Panc1 (cell line): Measurements from ENCODE around the gene SLC22A16. TPM values are rescaled to one million over a fixed set of nuclear protein-coding genes. Genes with fewer than 3 reads are reported as not detected.

ENCODE experiments used
- ATAC-seq: fragments of 200-7000 bp; cut with Tn5 transposase; 2 replicates; pipeline ENCODE4 v1.9.1; 2020; ENCODE audit warnings: mild to moderate bottlenecking, moderate library complexity
- BruUV-seq: library from RNA; stranded (reverse); fragments of 400-500 nt; replicated peaks from 2 replicates; lab custom pipeline; 2021; lab: Mats Ljungman, UMichigan
- CTCF ChIA-PET: fragments of 300-600 bp; sonication (Branson Sonifier 250); formaldehyde crosslinking; loops from one replicate; lab custom pipeline; 2022; ENCODE audit warnings: antibody characterized with exemption; lab: Charles Lee
- POLR2A ChIA-PET: fragments of 300-600 bp; sonication (Branson Sonifier 250); formaldehyde crosslinking; loops from one replicate; lab custom pipeline; 2022; ENCODE audit warnings: antibody characterized with exemption; lab: Charles Lee
- DNase-seq: peaks from one replicate; pipeline ENCODE4 v3.0.0-alpha.2; 2010; ENCODE audit warnings: low read depth, low spot score
- H3K27ac ChIP-seq: 2 replicates; pipeline ENCODE4 v1.5.1; 2011; ENCODE audit warnings: mild to moderate bottlenecking, low read length, inconsistent platforms
- H3K27me3 ChIP-seq: fragments of 200-500 bp; sonication (Bioruptor generic); 2 replicates; pipeline ENCODE4 v1.6.0; 2014; ENCODE audit warnings: low read length, inconsistent platforms; ENCODE audit not compliant: control insufficient read depth, insufficient read depth
- H3K36me3 ChIP-seq: fragments of 200-500 bp; sonication (Bioruptor generic); 2 replicates; pipeline ENCODE4 v1.5.1; 2014; ENCODE audit warnings: inconsistent platforms, mild to moderate bottlenecking, low read length, moderate library complexity; ENCODE audit not compliant: control insufficient read depth, insufficient read depth
- H3K4me1 ChIP-seq: 2 replicates; pipeline ENCODE4 v1.5.1; 2011; ENCODE audit warnings: inconsistent platforms, mild to moderate bottlenecking, low read length, moderate library complexity; ENCODE audit not compliant: control insufficient read depth, insufficient read depth
- H3K4me3 ChIP-seq, 2 experiments: 2 replicates each; pipeline ENCODE4 v1.5.1; 2011 to 2012; ENCODE audit warnings: low read depth in 2 of 2, low read length in 2 of 2, mild to moderate bottlenecking in 2 of 2, inconsistent platforms in 1 of 2, moderate library complexity in 1 of 2
- H3K9me3 ChIP-seq: fragments of 200-500 bp; sonication (Bioruptor generic); 2 replicates; pipeline ENCODE4 v1.5.1; 2014; ENCODE audit warnings: low read depth, mild to moderate bottlenecking, inconsistent platforms, low read length, moderate library complexity; ENCODE audit not compliant: control insufficient read depth, insufficient read depth
- CTCF ChIP-seq: fragments of 450-650 bp; IDR thresholded peaks from 2 replicates; pipeline ENCODE4 v1.5.1; 2017; ENCODE audit warnings: mild to moderate bottlenecking
- POLR2AphosphoS5 ChIP-seq: IDR thresholded peaks from 2 replicates; pipeline ENCODE4 v1.6.1; 2012; ENCODE audit warnings: mild to moderate bottlenecking, low read depth, low read length, moderate library complexity
- REST ChIP-seq, 2 experiments: IDR thresholded peaks; 2 replicates each; pipeline ENCODE4 v1.6.1; 2011 to 2012; ENCODE audit warnings: low read depth in 2 of 2, control low read depth in 1 of 2, low read length in 1 of 2, mild to moderate bottlenecking in 1 of 2, moderate library complexity in 1 of 2; ENCODE audit not compliant: insufficient read depth in 1 of 2
- SIN3A ChIP-seq: IDR thresholded peaks from 2 replicates; pipeline ENCODE4 v1.6.1; 2012; ENCODE audit warnings: low read depth, mild to moderate bottlenecking, low read length, moderate library complexity, borderline replicate concordance; ENCODE audit not compliant: insufficient read depth
- TCF7L2 ChIP-seq: IDR thresholded peaks from 2 replicates; pipeline ENCODE4 v1.6.1; 2011; ENCODE audit warnings: mild to moderate bottlenecking, low read depth, low read length, inconsistent platforms
- in situ Hi-C: cut with HindIII; loops from 2 replicates; pipeline ENCODE4 v1.10.0; 2016; ENCODE audit warnings: low sequenced_read_pairs, low pct_unique_long_range_greater_than_20kb
- intact Hi-C: fragments of 100-400 bp; cut with micrococcal nuclease; formaldehyde crosslinking; loops from one replicate; pipeline ENCODE4 v1.10.0; 2022; ENCODE audit not compliant: unreplicated experiment
- total RNA-seq: library from RNA; stranded (reverse); gene quantifications from one replicate; pipeline ENCODE4 v1.2.1, GENCODE V29; 2021; ENCODE audit not compliant: unreplicated experiment

Gene SLC22A16
- total RNA-seq, 1 experiment from 2014 or later = not detected

- TF ChIP-seq REST (IDR thresholded peaks at IDR 0.05; ENCODE audit: insufficient read depth in 1 of 2, low read depth in 2 of 2, low read length in 1 of 2) (no peak), POLR2AphosphoS5 (no peak), TCF7L2 (no peak), SIN3A (no peak), CTCF (no peak)
- BruUV-seq = no TSS peak
- Histone ChIP-seq H3K27ac (no peak overlapping the region), H3K4me3 (no peak overlapping the region), H3K4me1 (no peaks in the 10 kb centered on the region), H3K27me3 (peaks cover 3% of the 10 kb centered on the region), H3K36me3 (no peaks in the 10 kb centered on the region), H3K9me3 (no peaks in the 10 kb centered on the region)
- POLR2A ChIA-PET = no interaction called here
- intact Hi-C loops (no loop called here), in situ Hi-C loops (no loop called here)
- no peak for DNase-seq
- CTCF ChIA-PET = no interaction called here
- ATAC-seq = no peak
These were observed 97.9 kb downstream of the SLC22A16 start for GRCh38 chr6:110378552-110378951.

Other genes with a start within 250 kb of the SLC22A16 start
- not detected for gene METTL24, start 118.3 kb downstream of the SLC22A16 start, total RNA-seq
- gene DDO, start 61.0 kb downstream of the SLC22A16 start, total RNA-seq = 0.39 TPM